IMR-90 (cell line): Measurements from ENCODE around the gene TSGA10IP. TPM values are rescaled to one million over a fixed set of nuclear protein-coding genes. Genes with fewer than 3 reads are reported as not detected.

ENCODE experiments used
- ATAC-seq: fragments of 200-7000 bp; cut with Tn5 transposase; 2 replicates; pipeline ENCODE4 v1.9.1; 2020; ENCODE audit warnings: low read depth, mild to moderate bottlenecking, moderate library complexity
- BruUV-seq: library from RNA; stranded (reverse); fragments of 400-500 nt; replicated peaks from 2 replicates; lab custom pipeline; 2021; lab: Mats Ljungman, UMichigan
- CTCF ChIA-PET: fragments of 300-600 bp; formaldehyde crosslinking; extraction: SDS; loops from one replicate; lab custom pipeline; 2021; ENCODE audit warnings: antibody characterized with exemption; lab: Yijun Ruan, JAX
- POLR2A ChIA-PET: fragments of 300-600 bp; sonication (Branson Sonifier 250); formaldehyde crosslinking; loops from one replicate; lab custom pipeline; 2022; ENCODE audit warnings: antibody characterized with exemption; ENCODE audit not compliant: unreplicated experiment; lab: Charles Lee
- DNase-seq: peaks from one replicate; pipeline ENCODE4 v3.0.0; 2013
- H2AFZ ChIP-seq: replicated peaks from 2 replicates; pipeline ENCODE3; 2013; ENCODE audit warnings: low read length, mild to moderate bottlenecking; ENCODE audit not compliant: poor library complexity
- H2AK5ac ChIP-seq: 2 replicates; pipeline ENCODE4 v1.6.1; 2013; ENCODE audit warnings: low read depth, low read length, inconsistent platforms
- H2AK9ac ChIP-seq: replicated peaks from 2 replicates; pipeline ENCODE3; 2013; ENCODE audit warnings: mild to moderate bottlenecking, low read depth, low read length, moderate library complexity; ENCODE audit not compliant: poor library complexity
- H2BK120ac ChIP-seq: 2 replicates; pipeline ENCODE4 v1.6.1; 2013; ENCODE audit warnings: low read depth, low read length, inconsistent platforms
- H2BK15ac ChIP-seq: 3 replicates; pipeline ENCODE4 v1.6.1; 2013; ENCODE audit warnings: low read depth, low read length, inconsistent platforms
- H2BK20ac ChIP-seq: 2 replicates; pipeline ENCODE4 v1.6.1; 2013; ENCODE audit warnings: low read depth, mild to moderate bottlenecking, inconsistent platforms, low read length, moderate library complexity
- H2BK5ac ChIP-seq: 2 replicates; pipeline ENCODE4 v1.6.1; 2013; ENCODE audit warnings: mild to moderate bottlenecking, low read depth, low read length, inconsistent platforms; ENCODE audit not compliant: poor library complexity, severe bottlenecking
- H3K14ac ChIP-seq: replicated peaks from 2 replicates; pipeline ENCODE4 v1.6.1; 2013; ENCODE audit warnings: low read depth, low read length, inconsistent platforms
- H3K18ac ChIP-seq: 2 replicates; pipeline ENCODE4 v1.6.1; 2013; ENCODE audit warnings: low read depth, low read length, control low read depth
- H3K23ac ChIP-seq: 2 replicates; pipeline ENCODE4 v1.6.1; 2013; ENCODE audit warnings: low read depth, low read length, inconsistent platforms
- H3K27ac ChIP-seq: 2 replicates; pipeline ENCODE4 v1.5.1; 2013; ENCODE audit warnings: mild to moderate bottlenecking, control low read depth, low read length; ENCODE audit not compliant: insufficient read depth
- H3K27me3 ChIP-seq: 2 replicates; pipeline ENCODE4 v1.6.1; 2013; ENCODE audit warnings: low read length; ENCODE audit not compliant: control insufficient read depth, insufficient read depth
- H3K36me3 ChIP-seq: 2 replicates; pipeline ENCODE4 v1.6.1; 2013; ENCODE audit warnings: low read length, mixed read lengths; ENCODE audit not compliant: control insufficient read depth, insufficient read depth
- H3K4ac ChIP-seq: 2 replicates; pipeline ENCODE4 v1.6.1; 2013; ENCODE audit warnings: low read depth, low read length, inconsistent platforms
- H3K4me1 ChIP-seq: 2 replicates; pipeline ENCODE4 v1.6.1; 2013; ENCODE audit warnings: low read length, mixed read lengths; ENCODE audit not compliant: control insufficient read depth, insufficient read depth
- H3K4me2 ChIP-seq: 2 replicates; pipeline ENCODE4 v1.6.1; 2013; ENCODE audit warnings: low read depth, mild to moderate bottlenecking, control low read depth, low read length, moderate library complexity
- H3K4me3 ChIP-seq: 2 replicates; pipeline ENCODE4 v1.5.1; 2013; ENCODE audit warnings: low read depth, mild to moderate bottlenecking, control low read depth, low read length, moderate library complexity; ENCODE audit not compliant: insufficient read depth
- H3K56ac ChIP-seq: 2 replicates; pipeline ENCODE4 v1.6.1; 2013; ENCODE audit warnings: low read length, inconsistent platforms; ENCODE audit not compliant: insufficient read depth; ENCODE audit errors: extremely low read depth
- H3K79me1 ChIP-seq, 2 experiments: 2 replicates each; pipeline ENCODE4 v1.6.1; 2013; ENCODE audit warnings: low read length in 2 of 2, inconsistent platforms in 1 of 2, low read depth in 1 of 2
- H3K9ac ChIP-seq: 2 replicates; pipeline ENCODE4 v1.6.1; 2013; ENCODE audit warnings: low read depth, low read length, control low read depth
- H3K9me1 ChIP-seq: 2 replicates; pipeline ENCODE4 v1.6.1; 2013; ENCODE audit warnings: low read length, inconsistent platforms; ENCODE audit not compliant: insufficient read depth
- H3K9me3 ChIP-seq: 2 replicates; pipeline ENCODE4 v1.6.1; 2013; ENCODE audit warnings: low read length; ENCODE audit not compliant: control insufficient read depth, insufficient read depth
- H4K20me1 ChIP-seq: 2 replicates; pipeline ENCODE4 v1.6.1; 2013; ENCODE audit warnings: low read length, inconsistent platforms; ENCODE audit not compliant: insufficient read depth
- H4K5ac ChIP-seq: 2 replicates; pipeline ENCODE4 v1.6.1; 2013; ENCODE audit warnings: mild to moderate bottlenecking, low read depth, low read length, control low read depth
- H4K8ac ChIP-seq, 2 experiments: 2 replicates each; pipeline ENCODE4 v1.6.1; 2013; ENCODE audit warnings: low read depth in 2 of 2, low read length in 2 of 2, control low read depth in 1 of 2, inconsistent platforms in 1 of 2
- H4K91ac ChIP-seq: 2 replicates; pipeline ENCODE4 v1.6.1; 2013; ENCODE audit warnings: low read depth, low read length, inconsistent platforms; ENCODE audit not compliant: insufficient read depth
- CEBPB ChIP-seq: IDR thresholded peaks from 2 replicates; pipeline ENCODE4 v1.6.1; 2012; ENCODE audit warnings: low read depth, low read length, improper control_type of control experiment
- CHD1 ChIP-seq: IDR thresholded peaks from 2 replicates; pipeline ENCODE4 v1.6.1; 2012; ENCODE audit warnings: low read depth, low read length, improper control_type of control experiment
- FOS ChIP-seq: fragments of 150-350 bp; IDR thresholded peaks from 2 replicates; pipeline ENCODE4 v1.6.1; 2016; ENCODE audit warnings: low read depth, low read length
- MAZ ChIP-seq: IDR thresholded peaks from 2 replicates; pipeline ENCODE4 v1.6.1; 2012; ENCODE audit warnings: low read depth, mild to moderate bottlenecking, low read length, improper control_type of control experiment, moderate library complexity, borderline replicate concordance
- MXI1 ChIP-seq: IDR thresholded peaks from 2 replicates; pipeline ENCODE4 v1.6.1; 2012; ENCODE audit warnings: low read depth, mild to moderate bottlenecking, low read length, moderate library complexity, borderline replicate concordance
- NFE2L2 ChIP-seq: fragments of 150-350 bp; IDR thresholded peaks from 2 replicates; pipeline ENCODE4 v1.6.1; 2016; ENCODE audit warnings: low read depth, mild to moderate bottlenecking, low read length
- POLR2A ChIP-seq: IDR thresholded peaks from 2 replicates; pipeline ENCODE4 v1.6.1; 2012; ENCODE audit warnings: mild to moderate bottlenecking, low read depth, low read length
- RAD21 ChIP-seq: IDR thresholded peaks from 2 replicates; pipeline ENCODE4 v1.6.1; 2012; ENCODE audit warnings: low read length, improper control_type of control experiment
- RFX5 ChIP-seq: IDR thresholded peaks from 2 replicates; pipeline ENCODE4 v1.8.0; 2012; ENCODE audit warnings: low read depth, mild to moderate bottlenecking, low read length, moderate library complexity
- USF2 ChIP-seq: fragments of 150-350 bp; IDR thresholded peaks from 2 replicates; pipeline ENCODE4 v1.6.1; 2017; ENCODE audit warnings: mild to moderate bottlenecking, antibody characterized with exemption, low read length, low read depth
- WGBS, 2 experiments: methylation state at CpG; one replicate each; pipeline versions ENCODE4 v1.1.5 to v1.1.7; 2013; ENCODE audit warnings: missing lambda C conversion rate in 2 of 2; ENCODE audit not compliant: insufficient read length in 1 of 2; ENCODE audit errors: extremely low coverage in 2 of 2; 5-methylcytosine and 5-hydroxymethylcytosine counted together
- dilution Hi-C: fragments of 300-500 bp; cut with HindIII; formaldehyde crosslinking; loops from one replicate; pipeline ENCODE4 v1.14.3; 2018; ENCODE audit warnings: low sequenced_read_pairs; ENCODE audit not compliant: unreplicated experiment
- in situ Hi-C: fragments of 300-500 bp; cut with MboI; formaldehyde crosslinking; loops from 3 replicates; pipeline ENCODE4 v1.14.3; 2019; ENCODE audit warnings: low sequenced_read_pairs, inconsistent platforms, mixed read lengths
- intact Hi-C: fragments of 100-400 bp; cut with micrococcal nuclease; formaldehyde crosslinking; loops from 2 replicates; pipeline ENCODE4 v1.10.0; 2022
- polyA plus RNA-seq, 3 experiments: library from polyadenylated mRNA; depleted of rRNA; stranded (reverse); fragments of >200 nt; gene quantifications; 2 replicates each; pipeline ENCODE4 v1.2.3, GENCODE V29; 2012; ENCODE audit warnings: low replicate concordance in 1 of 3
- total RNA-seq: library from RNA; depleted of rRNA; stranded (reverse); fragments of >200 nt; gene quantifications from 2 replicates; pipeline ENCODE4 v1.2.3, GENCODE V29; 2012
- TF ChIP-seq, protein P1 (sequence below): conservative IDR thresholded peaks from 2 replicates; pipeline ENCODE4 v1.5.1; 2012; ENCODE audit warnings: mild to moderate bottlenecking, low read depth, low read length, improper control_type of control experiment
- TF ChIP-seq, protein P2 (sequence below): fragments of 150-350 bp; IDR thresholded peaks from 2 replicates; pipeline ENCODE4 v1.6.1; 2016; ENCODE audit warnings: low read depth, mild to moderate bottlenecking, low read length, moderate library complexity, borderline replicate concordance

TSGA10IP gene
- total and polyA plus RNA-seq, 2 of the 4 experiments (the other 2 are of a cell fraction): 0.21 TPM; not detected in 1

GRCh38 chr11:65921033-65921555, 24.2 kb upstream of the TSGA10IP start:
- Histone ChIP-seq H2AK9ac (peak overlapping the region; percentile 98), H3K4ac (peak overlapping the region; percentile 73), H3K4me2 (peak overlapping the region; percentile 84), H3K36me3 (peaks cover 41% of the 10 kb centered on the region), H3K14ac (peak overlapping the region; percentile 70; the same call in 1 of the 2 replicates), H3K9ac (peak overlapping the region; percentile 78), H3K18ac (no peak overlapping the region), H3K27ac (peak overlapping the region; percentile 93), H3K79me1 (peaks cover 12 to 51% of the 10 kb centered on the region in 2 experiments), H3K56ac (peak overlapping the region; percentile 9; the same call in 1 of the 2 replicates), H2BK120ac (no peak overlapping the region), H2BK20ac (no peak overlapping the region), H3K27me3 (no peaks in the 10 kb centered on the region), H2AFZ (peak overlapping the region; percentile 28), H4K91ac (no peak overlapping the region), H4K20me1 (peaks cover 11% of the 10 kb centered on the region), H4K8ac (peak overlapping the region in 1 of 2 experiments; percentile 32; a peak in 1 of 4 replicates), H3K4me1 (peaks cover 28% of the 10 kb centered on the region), H3K23ac (0 out of 2 replicates have a peak overlapping the region, but pooled peaks have one; percentile 62), H2AK5ac (peak overlapping the region; percentile 66), H2BK5ac (peak overlapping the region; percentile 85), H3K4me3 (peak overlapping the region; percentile 91; the same call in 1 of the 2 replicates), H2BK15ac (no peak overlapping the region), H4K5ac (no peak overlapping the region), H3K9me3 (no peaks in the 10 kb centered on the region), H3K9me1 (peaks cover 16% of the 10 kb centered on the region; the same call in 1 of the 2 replicates)
- intact Hi-C loops: no loop called here
- in situ Hi-C loops: no loop called here
- ATAC-seq (no peak), DNase-seq (no peak)
- TF ChIP-seq CEBPB (no peak), MAZ (no peak), POLR2A (no peak), MXI1 (no peak), FOS (no peak), NFE2L2 (no peak), RAD21 (no peak), CHD1 (no peak), USF2 (no peak), RFX5 (no peak)
- TF ChIP-seq, protein P1, sequence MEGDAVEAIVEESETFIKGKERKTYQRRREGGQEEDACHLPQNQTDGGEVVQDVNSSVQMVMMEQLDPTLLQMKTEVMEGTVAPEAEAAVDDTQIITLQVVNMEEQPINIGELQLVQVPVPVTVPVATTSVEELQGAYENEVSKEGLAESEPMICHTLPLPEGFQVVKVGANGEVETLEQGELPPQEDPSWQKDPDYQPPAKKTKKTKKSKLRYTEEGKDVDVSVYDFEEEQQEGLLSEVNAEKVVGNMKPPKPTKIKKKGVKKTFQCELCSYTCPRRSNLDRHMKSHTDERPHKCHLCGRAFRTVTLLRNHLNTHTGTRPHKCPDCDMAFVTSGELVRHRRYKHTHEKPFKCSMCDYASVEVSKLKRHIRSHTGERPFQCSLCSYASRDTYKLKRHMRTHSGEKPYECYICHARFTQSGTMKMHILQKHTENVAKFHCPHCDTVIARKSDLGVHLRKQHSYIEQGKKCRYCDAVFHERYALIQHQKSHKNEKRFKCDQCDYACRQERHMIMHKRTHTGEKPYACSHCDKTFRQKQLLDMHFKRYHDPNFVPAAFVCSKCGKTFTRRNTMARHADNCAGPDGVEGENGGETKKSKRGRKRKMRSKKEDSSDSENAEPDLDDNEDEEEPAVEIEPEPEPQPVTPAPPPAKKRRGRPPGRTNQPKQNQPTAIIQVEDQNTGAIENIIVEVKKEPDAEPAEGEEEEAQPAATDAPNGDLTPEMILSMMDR: no peak
- TF ChIP-seq, protein P2, sequence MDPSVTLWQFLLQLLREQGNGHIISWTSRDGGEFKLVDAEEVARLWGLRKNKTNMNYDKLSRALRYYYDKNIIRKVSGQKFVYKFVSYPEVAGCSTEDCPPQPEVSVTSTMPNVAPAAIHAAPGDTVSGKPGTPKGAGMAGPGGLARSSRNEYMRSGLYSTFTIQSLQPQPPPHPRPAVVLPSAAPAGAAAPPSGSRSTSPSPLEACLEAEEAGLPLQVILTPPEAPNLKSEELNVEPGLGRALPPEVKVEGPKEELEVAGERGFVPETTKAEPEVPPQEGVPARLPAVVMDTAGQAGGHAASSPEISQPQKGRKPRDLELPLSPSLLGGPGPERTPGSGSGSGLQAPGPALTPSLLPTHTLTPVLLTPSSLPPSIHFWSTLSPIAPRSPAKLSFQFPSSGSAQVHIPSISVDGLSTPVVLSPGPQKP: no peak
- POLR2A ChIA-PET: interaction anchor here (1.1 kb wide), 1 partner anchor 30 kb away, joined by 3 read pairs; no protein-coding TSS in a partner anchor
- WGBS, 2 experiments: 80% methylated on average over 1 of the region's 12 CpGs; no CpG with 5 or more reads in 1 of the 2 experiments
- no TSS peak for BruUV-seq
- CTCF ChIA-PET: no interaction called here
- dilution Hi-C loops: no loop called here
